ENCODE measurements around the gene MRPL40.

MRPL40 gene

DNA sequence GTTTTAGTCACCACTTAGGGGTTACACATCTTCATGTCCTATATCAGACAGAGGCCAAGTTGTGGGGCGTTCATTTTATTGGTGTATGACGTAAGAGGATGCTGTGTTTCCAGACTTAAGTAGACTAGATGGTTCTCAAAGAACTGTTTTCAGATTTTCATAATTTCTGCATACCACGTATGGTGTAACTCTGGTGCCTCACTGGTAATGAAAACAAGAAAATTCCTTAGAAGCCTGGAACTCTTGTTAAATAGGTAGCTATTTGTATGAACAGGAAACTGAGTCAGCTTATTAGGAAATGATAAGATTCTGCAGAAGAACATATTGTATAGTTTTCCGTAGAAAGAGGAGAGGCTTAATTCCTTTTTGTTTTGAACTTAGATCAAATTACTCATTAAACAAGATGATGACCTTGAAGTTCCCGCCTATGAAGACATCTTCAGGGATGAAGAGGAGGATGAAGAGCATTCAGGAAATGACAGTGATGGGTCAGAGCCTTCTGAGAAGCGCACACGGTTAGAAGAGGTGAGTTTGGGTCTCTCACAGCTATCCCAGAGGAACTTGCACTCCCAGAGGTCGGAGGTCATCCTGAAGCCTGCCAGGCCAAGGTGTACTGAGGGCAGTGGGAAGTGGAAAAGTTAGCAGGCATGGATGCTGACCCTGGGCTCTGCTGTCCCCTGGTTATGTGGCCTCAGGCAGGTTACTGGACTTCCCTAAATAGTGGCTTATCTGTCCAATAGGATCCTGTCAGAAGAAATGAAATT is 51.3 kb downstream of the MRPL40 start:
- DNase-seq = no peak

Measured in activated CD4-positive, alpha-beta T cell treated with anti-CD3 and anti-CD28 coated beads for 48 hours (primary cell).